Measurements from ENCODE around the gene HDDC3. TPM values are rescaled to one million over a fixed set of nuclear protein-coding genes. Genes with fewer than 3 reads are reported as not detected.

The HDDC3 gene
- total RNA-seq, 1 donor from 2014 or later: 29.4 TPM

GRCh38 chr15:90881978-90882721 is 50.2 kb downstream of the HDDC3 start:
- H3K27ac ChIP-seq: peak overlapping the region in 1 of 2 donors; percentile 90
- intact Hi-C loops (cut with DNase I): loop anchor here (10.0 kb wide), 3 partner anchors 357 to 987 kb away; partner anchors contain the start of genes AP3S2 and CRTC3

GRCh38 chr15:90881181-90881977 is 51.0 kb downstream of the HDDC3 start:
- DNase-seq (ENCODE audit: low spot score in 2 of 2): no peak
- no peak overlapping the region for H3K27ac ChIP-seq
- peaks cover 10 to 27% of the 10 kb centered on the region in 2 donors for H3K4me1 ChIP-seq
- H3K36me3 ChIP-seq: peaks cover 56 to 63% of the 10 kb centered on the region in 2 donors
- H3K4me3 ChIP-seq: no peak overlapping the region
- intact Hi-C loops (cut with DNase I): loop anchor here (10.0 kb wide), 3 partner anchors 357 to 987 kb away; partner anchors contain the start of genes AP3S2 and CRTC3
- TF ChIP-seq CTCF (IDR thresholded peaks at IDR 0.05): no peak
- no peaks in the 10 kb centered on the region for H3K9me3 ChIP-seq
- H3K27me3 ChIP-seq: no peaks in the 10 kb centered on the region

More at GRCh38 chr15:90881978-90882721, 50.2 kb downstream of the HDDC3 start:
- no peak for TF ChIP-seq CTCF (IDR thresholded peaks at IDR 0.05)
- Histone ChIP-seq H3K27me3 (no peaks in the 10 kb centered on the region), H3K36me3 (peaks cover 48 to 55% of the 10 kb centered on the region in 2 donors), H3K4me1 (peaks cover 10 to 30% of the 10 kb centered on the region in 2 donors), H3K4me3 (no peak overlapping the region), H3K9me3 (no peaks in the 10 kb centered on the region)
- DNase-seq (ENCODE audit: low spot score in 2 of 2): peak in 1 of 2 donors; percentile 64

GRCh38 chr15:90880381-90881145 is 51.8 kb downstream of the HDDC3 start:
- no peaks in the 10 kb centered on the region for H3K9me3 ChIP-seq
- intact Hi-C loops (cut with DNase I): loop anchor here (10.0 kb wide), 3 partner anchors 356 to 986 kb away; partner anchors contain the start of genes AP3S2 and CRTC3
- H3K27me3 ChIP-seq: no peaks in the 10 kb centered on the region
- DNase-seq (ENCODE audit: low spot score in 2 of 2): no peak
- no peak overlapping the region for H3K27ac ChIP-seq
- H3K36me3 ChIP-seq: peaks cover 64 to 71% of the 10 kb centered on the region in 2 donors
- H3K4me3 ChIP-seq: no peak overlapping the region
- no peak for TF ChIP-seq CTCF (IDR thresholded peaks at IDR 0.05)
- H3K4me1 ChIP-seq: peaks cover 10 to 20% of the 10 kb centered on the region in 2 donors

Other genes starting within 250 kb of the HDDC3 start
- gene BLM, start 215.2 kb downstream of the HDDC3 start, total RNA-seq: 0.11 TPM
- 86.3 TPM for gene FURIN, start 64.0 kb downstream of the HDDC3 start, total RNA-seq
- gene FES, start 48.0 kb downstream of the HDDC3 start, total RNA-seq: 65.1 TPM
- 90.4 TPM for gene MAN2A2, start 29.2 kb downstream of the HDDC3 start, total RNA-seq
- 73.5 TPM for gene UNC45A, start 2.7 kb upstream of the HDDC3 start, total RNA-seq
- 10.0 TPM for gene RCCD1, start 22.3 kb upstream of the HDDC3 start, total RNA-seq
- 29.1 TPM for gene PRC1, start 62.0 kb upstream of the HDDC3 start, total RNA-seq
- 0.53 TPM for gene VPS33B, start 90.0 kb upstream of the HDDC3 start, total RNA-seq
- gene SV2B, start 167.7 kb upstream of the HDDC3 start, total RNA-seq: 0.11 TPM

Measured in ascending aorta (tissue), 2 donors.